NCI-H1417 (cell line): ENCODE measurements around the gene HIGD1C.
A peak's percentile ranks its signal among the peaks of the same experiment; 100 is the strongest.
"Not testable (repeated sequence)": the region's sequence is repeated elsewhere in the genome, so short reads cannot be mapped to it uniquely, and the experiment has no call there.

Source experiments
- DNase-seq, 3 experiments: peaks; one replicate each; lab custom pipeline; 2025; lab: John Stamatoyannopoulos, UW

The HIGD1C gene

DNA sequence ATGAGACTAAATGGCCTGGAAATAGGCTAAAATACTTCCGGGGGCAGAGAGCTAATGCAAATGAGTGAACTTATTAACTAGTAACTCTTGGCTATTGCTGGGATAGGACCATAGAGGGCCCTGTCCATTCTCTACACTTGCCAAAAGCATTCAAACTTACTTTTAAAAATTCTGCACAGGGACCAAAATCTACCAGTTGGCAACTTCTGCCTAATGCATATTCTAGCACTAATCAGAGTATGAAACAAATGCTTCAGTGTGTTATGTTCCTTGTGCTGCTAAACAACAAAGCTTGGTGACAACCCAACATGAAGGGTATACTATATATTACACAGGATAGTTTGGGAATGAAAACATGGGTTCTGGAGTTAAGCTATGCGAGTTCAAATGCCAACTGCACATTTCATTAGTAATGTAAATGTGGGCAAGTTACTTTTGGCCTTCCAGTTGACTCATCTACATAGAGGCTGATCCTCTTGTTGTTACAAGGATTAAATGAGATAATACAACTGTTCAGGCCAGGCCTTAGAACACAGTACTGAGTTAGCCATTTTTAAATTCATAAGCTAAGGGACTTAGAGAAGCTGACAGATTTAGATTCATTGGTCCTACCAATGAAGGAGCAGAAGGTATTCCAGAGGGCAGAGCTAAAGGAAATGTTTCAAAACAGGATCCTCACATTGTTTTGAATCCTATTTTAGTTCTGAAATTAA lies 32.4 kb downstream of the HIGD1C start:
- no peak for DNase-seq

DNA sequence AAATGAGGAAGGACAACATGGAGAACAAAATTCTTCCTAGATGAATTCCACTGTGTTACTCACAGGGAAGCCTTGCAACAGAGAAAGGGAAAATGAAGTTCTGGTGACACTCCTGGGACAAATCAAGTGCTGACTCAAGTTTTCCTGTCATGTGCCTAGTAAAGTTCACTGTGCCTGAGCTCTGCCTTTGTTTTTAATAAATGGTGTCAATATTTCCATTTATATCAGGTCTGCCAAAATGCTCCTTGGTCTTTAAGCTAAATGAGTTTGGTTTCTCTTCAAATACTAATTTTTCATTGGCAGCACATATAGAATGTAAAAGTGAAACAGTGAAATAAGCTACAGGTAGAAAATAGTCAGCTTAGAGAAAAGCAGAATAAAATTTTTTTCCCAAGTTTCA lies 33.0 kb downstream of the HIGD1C start:
- no peak for DNase-seq

DNA sequence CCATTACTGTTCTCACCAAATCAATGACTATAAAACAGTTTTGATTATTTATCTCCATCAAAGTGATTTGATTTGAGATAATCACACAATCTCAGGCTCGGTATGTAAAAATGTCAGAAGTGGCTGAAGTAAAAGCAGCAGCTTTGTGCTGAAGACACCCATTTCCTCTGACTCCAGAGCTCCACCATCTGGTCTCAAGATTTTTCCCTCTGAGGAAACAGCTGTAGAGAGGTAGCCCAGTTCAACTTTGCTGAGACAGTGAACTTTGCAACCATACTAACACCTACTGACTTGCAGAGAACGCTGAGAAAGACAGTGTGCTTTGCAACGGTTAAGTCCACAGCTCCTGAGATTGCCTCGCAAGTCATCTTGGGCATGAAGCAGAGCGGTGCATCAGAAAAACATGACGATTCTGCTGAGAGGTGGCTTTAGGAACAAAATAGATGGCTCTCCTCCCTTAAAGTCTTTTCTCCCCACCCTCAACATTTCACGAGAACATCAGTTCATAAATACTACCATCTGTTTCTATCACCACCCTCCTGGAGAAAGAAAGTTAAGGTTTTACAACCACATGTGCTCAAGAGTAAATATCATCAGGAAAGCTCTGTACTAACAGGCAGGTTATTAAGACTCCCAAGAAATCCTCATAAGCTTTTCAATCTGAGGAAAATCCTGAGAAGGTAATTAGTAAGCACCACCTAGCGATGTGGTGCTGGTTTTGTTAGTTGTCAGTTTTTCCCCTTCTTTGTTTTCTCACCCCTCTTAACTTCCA lies 34.8 kb downstream of the HIGD1C start:
- peak in 2 of 3 experiments; percentile 16 to 56 for DNase-seq

DNA sequence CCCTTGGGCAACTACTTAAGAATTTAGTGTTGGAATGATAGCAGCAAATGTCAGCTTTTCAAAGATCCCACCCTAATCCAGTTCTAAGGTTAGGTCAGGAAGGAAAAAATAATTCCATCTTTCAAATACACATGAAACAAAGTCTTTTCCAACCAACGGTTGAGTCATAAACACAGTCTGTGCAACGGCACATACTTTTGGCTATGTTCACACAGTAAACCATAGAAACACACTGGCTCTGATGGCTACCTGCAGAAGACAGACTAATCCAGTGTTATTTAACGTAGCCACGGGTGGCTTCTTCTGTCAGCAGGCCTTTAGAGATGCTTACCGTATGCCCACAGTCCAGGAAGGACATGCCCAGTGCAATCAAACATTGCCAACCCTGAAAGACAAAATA lies 35.7 kb downstream of the HIGD1C start:
- DNase-seq: no peak

DNA sequence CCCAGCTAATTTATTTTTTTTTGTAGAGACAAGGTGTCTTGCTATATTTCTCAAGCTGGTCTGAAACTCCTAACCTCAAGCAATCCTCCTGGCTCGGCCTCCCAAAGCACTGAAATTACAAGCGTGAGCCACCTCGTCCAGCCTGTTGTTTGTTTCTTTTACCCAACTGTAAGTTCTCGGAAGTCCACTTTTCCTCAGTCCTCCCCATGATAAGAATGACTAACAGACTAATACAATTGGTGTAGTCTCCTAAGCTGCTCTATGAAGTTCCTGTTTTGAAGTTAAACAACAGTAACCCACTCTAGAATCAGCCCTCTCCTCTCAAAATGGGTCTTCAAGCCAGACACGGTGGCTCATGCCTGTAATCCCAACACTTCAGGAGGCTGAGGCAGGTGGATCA lies 36.5 kb downstream of the HIGD1C start:
- DNase-seq: no peak

DNA sequence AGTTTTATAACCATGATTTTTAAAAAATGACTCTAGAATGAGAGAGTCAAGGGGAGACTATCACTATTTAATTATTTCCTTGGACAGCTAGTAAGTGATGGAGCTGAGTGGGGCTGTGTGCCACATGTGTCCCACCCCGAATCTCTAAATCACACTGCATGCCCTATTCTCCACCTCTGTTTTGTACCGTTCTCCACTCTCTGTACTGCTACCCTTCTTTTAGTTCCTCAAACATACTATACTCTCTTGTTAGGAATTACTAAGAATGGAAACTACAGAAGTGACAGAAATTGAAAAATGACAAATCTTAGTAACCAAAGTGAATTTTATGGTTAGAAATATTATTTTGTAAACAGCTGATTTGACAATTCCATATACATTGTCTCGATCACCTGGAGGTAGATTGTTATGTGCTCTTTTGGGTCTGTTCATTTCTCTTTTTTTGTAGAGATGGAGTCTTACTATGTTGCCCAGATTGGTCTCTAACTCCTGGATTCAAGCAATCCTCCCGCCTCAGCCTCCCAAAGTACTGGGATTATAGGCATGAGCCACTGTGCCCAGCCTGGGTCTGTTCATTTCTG lies 37.9 kb downstream of the HIGD1C start:
- no peak for DNase-seq

DNA sequence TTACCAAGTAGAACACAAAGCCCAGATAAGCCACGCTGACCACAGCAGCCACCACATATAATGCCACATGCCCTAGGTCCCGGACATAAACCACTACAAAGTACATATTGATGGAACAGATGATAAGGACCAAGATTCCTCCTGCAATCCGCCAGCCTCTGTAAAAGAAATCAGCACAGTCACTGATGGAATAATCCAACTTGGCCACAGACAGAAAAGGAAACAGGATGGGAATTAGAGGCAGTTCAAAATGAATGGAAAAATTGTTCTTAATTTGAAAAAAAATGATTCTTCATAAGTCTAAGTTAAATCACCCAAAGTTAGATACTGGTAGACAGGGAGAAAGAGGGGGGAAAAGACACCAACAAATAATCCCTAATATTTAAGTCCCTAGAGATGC lies 38.4 kb downstream of the HIGD1C start:
- no peak for DNase-seq

DNA sequence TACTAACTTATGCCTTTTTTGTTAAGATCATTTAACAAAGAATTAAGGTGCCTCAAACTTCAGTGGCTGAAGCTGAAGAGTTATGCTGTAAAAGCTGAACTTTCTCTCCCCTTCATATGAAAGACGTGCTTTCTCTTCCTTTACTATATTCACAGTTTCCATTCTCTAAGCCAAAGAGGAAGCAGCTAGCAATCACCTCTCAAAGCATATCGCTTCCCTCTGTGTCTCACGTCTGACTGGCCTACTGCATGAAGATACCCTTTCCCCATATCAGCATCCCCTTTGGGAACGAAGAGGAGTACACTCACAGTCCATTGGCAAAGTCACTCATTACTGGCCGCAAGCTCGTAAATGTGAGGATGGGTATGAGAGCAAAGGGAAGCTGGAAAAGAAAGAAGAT lies 38.9 kb downstream of the HIGD1C start:
- DNase-seq: no peak

DNA sequence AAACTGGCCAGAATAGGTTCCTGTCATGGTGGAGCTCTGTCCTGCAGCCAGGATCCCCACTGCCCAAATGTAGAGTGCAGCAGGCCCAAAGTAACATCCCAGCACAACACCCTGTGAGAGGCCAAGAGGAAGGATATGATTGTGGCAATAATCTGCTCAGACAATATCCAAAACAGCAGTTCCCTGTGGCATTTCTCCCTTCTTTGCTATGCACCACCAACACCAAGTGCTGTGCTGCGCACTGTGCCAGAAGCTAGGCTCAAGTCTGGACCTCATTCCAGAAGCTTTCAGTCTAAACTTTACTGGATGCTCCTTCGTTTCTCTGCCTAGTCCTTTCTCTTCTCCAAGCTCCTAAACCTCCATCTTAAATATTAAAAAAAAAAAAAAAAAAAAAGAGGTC lies 40.5 kb downstream of the HIGD1C start:
- DNase-seq: peak in 1 of 3 experiments; percentile 12

DNA sequence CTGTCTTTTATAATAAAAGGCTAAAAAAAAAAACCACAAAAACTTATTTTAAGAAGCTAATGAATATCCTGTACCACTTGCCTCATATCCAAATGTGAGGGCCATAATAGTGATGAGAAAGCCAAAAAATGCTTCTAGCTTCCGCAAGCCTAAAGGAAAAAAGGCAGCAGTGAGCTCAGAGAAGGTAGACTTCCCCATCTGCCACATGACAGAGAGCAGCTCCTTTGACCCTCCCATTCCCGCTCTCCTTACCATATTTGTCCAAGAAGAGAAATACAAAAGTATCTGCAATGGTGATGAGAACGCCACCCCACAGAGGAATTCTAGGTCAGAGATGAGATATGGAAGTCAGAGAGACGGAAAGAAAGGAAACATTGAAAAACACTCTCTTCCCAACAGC lies 46.7 kb downstream of the HIGD1C start:
- no peak for DNase-seq

DNA sequence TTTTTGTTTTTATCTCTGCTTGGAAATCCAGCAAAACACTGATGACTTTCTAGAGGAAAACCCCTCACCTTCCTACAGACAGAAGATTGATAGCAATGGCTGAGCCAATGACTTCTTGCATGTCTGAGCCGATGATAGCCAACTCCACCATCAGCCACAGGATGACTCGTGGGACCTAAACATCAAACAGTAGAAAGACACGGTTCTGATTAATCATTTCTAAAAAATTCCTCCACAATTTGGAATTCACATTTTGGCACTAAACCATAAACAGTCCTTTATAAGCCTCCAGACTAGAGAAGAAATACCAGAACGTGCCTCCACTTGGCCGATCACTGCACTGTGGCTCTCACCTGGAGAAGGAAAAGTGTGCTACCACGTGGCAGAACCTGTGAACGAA lies 47.9 kb downstream of the HIGD1C start:
- DNase-seq: no peak

DNA sequence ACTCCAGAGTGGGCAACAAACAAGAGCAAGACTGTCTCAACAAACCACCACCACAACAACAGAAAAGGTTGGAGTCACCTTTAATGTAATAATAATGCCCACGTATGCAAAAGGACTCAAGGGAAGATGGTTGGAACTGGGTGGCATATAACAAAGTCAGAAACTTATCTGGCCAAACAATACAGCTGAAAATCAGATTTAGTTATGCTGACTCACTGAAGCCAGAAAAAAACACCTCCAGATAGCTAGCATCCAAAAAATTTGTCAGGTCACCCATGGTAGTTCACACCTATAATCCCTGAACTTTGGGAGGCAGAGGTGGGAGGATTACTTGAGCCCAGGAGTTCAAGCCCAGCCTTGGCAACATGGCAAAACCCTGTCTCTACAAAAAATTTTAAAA lies 49.5 kb downstream of the HIGD1C start:
- no peak for DNase-seq

DNA sequence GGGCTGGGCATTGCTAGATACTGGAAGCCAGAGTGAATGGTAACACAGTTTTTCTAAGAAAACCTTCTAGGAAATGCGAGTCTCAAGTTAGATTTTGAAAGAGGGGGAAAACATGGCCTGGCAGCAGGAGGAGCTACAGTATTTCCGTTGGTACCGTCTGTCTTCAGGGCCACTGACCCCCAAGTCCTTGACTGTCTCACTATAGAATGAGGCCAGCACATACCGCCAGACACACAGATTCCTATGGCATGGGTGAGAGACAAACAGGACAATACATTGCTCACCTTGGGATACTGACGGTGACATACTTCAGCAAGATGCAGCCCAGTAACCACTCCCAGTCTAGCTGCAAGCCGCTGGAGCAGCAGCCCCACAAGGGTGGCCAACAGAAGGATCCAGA lies 52.2 kb downstream of the HIGD1C start:
- no peak for DNase-seq

DNA sequence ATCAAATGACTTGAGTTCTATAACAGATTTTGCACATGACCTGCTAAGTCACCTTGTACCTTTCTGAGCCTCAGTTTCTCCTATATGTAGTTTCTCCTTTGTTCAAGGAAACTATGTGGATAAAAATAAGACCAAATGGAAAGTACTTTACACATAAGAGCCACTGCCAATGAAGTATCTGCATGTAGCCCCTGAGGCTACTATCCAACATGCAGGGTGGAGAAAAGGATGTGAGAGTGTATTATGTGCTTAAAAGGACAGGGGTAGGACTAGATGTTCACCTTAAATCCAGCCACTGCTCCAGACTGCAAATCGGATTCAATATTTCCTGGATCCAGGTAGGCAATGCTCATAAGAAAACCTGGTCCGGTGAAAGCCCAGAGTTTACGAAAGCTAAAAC lies 52.7 kb downstream of the HIGD1C start:
- DNase-seq: no peak

DNA sequence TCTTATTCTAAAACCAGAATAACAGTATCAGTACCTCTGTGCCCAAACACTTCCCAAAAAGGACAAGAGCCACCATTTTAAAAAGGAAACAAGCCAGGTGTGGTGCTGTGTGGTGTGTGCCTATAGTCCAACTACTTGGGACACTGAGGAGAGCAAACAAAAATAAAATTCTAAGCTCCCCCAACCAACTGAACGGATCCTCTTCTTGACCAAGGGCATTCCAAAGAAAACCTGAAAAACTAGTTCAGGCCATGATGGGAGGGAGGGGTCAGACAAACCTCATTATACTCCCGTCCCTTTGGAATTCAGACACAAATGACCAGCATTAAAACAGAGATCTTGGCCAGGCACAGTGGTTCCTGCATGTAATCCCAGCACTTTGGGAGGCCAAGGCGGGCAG lies 53.3 kb downstream of the HIGD1C start:
- peak in 1 of 3 experiments; percentile 30 for DNase-seq

DNA sequence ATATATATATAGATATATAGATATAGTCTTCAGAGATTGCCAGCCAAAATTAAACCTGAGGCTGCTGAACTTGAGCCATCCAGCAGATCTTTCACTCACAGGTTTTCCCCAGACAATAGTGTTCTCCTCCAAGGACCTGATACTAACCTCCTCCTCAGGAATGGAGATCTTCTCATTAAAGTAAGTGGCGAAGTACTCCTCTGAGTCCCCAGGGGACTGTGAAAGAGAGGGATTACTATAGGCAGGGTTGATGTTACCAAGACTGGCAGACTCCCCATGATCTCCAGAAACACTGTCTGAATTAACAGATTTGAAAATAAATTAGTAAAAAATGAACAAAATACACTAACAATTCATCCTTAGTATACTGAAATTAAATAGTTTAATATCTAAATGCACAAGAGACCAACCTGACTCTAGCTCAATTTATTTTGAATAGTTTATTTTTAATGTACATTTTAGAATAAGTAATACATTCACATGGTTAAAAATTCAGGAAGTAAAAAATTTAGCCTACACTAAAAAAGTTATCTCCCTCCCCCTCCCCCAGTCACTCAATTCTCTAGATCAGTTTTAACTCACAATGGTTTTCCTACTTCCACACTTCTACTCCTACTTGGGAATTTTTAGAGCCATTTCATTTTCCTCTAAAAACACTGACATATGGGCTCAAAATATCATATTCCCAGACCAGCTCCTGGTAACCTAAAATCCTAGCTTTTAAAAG lies 56.1 kb downstream of the HIGD1C start:
- DNase-seq: no peak

DNA sequence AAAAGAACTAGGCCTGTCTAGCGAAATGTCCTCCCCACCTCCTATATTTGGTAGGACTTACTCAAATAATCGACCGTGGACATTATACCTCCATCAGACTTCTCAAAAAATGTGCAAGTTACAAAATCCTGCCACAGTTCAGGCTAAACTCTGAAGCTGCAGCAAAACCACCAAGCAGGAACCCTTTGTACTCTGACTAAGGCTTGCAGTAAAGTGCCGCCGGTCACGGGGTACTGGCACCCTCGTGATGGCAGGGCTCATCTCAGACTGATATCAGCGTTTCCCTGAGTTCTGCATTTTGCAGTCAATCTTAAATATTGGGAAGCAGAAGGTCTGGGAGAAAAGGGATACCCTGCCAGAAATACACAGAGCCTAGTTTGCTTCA lies 56.7 kb downstream of the HIGD1C start:
- DNase-seq: no peak

DNA sequence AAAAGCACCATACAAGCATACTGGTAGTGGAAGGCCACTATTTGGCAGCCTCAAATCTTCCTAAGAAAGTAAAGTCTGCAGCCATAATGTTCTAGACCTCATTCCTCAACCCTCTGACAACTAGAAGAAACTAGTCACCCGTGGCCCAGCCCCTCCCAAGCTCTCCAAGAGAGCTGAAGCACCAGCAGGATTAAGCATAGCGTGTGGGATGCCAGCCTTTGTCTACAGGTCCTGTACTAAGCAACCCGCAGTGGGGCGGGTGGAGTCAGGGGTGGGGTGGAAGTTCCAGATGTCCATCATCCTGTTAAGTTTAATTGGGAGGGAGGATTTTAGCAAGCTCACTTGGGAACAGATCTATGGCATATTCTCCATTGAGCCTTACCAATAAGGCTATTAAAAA lies 59.6 kb downstream of the HIGD1C start:
- DNase-seq: no peak

DNA sequence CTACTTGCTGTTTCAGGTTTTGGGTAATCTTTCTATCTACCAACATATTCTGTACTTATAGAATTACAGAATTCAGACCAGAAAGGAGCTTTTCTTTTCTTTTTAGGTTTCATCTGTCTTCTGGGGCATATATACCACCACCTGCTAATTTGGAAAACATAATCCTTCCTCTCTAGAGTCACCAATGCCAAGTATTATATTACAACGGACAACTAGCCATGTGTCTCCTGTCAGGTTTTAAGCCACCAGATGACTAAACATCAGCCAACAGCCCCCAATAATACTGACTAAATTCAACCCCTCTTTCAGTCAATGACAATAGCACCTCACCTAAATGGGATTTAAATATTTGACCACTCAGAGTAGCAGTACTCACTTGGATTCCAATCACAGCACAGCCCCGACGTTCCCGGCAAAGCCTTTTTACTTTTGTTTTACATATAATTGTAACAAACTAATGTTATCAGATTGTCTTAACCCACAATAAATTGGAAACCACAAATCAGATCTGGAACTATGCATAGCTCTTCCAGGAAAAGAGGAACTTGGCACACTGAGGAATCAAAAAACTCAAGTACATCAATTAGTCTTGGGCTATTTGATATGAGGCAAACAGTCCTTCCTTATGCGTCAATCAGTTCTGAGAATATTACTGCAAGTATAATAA lies 60.4 kb downstream of the HIGD1C start:
- no peak for DNase-seq

DNA sequence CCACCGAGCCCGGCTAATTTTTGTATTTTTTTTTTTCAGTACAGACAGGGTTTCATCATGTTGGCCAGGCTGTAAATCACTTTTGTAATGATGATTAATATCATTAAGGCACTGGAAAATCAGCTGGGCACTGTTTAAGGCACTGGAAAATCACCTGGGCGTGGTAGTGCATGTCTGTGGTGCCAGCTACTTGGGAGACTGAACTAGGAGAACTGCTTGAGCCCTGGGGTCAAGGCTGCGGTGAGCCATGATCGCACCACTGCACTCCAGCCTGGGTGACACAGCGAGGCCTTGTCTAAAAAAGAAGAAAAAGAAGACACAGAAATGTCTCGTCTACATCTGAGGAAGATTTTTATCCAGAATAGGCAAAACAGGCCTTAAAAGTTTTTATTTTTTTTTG lies 61.1 kb downstream of the HIGD1C start:
- no peak for DNase-seq

DNA sequence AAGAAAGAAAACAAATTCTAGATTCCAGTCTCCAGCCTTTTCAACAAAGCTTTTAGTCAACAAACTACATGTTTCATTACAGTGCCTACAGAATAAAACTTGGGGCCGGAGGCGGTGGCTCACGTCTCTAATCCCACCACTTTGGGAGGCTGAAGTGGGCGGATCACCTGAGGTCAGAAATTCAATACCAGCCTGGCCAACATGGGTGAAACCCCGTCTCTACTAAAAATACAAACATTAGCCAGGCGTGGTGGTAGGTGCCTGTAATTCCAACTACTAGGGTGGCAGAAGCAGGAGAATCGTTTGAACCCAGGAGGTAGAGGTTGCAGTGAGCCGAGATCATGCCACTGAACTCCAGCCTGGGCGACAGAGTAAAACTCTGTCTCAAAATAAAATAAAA lies 62.1 kb downstream of the HIGD1C start:
- DNase-seq: not testable (repeated sequence)

DNA sequence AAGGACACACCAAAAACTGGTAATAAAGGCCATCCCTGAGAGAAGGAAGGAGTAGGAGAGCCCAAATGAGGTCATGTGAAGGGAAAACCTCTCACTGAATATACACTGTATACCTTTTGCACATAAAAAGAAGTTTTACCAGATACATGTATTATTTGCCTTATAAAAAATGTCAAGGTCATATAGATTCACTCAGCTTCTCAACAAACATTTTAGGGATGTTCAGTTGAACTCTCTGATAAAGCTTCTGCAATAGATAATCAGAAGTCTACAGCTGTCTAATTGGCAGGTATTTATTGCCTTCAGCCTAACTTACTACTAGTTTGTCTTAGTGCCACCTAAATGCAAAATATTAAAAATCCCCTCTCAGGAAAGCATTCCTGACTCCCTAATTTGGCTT lies 65.1 kb downstream of the HIGD1C start:
- no peak for DNase-seq
